GM18868 (cell line): ENCODE measurements around the gene ZNF552.
"Not testable (repeated sequence)": the region's sequence is repeated elsewhere in the genome, so short reads cannot be mapped to it uniquely, and the experiment has no call there.

Experiments used
- ATAC-seq: cut with Tn5 transposase; IDR thresholded peaks from one replicate; pipeline ENCODE4 v1.9.1; 2021; ENCODE audit warnings: mild to moderate bottlenecking, moderate library complexity; ENCODE audit not compliant: unreplicated experiment

Gene ZNF552

DNA sequence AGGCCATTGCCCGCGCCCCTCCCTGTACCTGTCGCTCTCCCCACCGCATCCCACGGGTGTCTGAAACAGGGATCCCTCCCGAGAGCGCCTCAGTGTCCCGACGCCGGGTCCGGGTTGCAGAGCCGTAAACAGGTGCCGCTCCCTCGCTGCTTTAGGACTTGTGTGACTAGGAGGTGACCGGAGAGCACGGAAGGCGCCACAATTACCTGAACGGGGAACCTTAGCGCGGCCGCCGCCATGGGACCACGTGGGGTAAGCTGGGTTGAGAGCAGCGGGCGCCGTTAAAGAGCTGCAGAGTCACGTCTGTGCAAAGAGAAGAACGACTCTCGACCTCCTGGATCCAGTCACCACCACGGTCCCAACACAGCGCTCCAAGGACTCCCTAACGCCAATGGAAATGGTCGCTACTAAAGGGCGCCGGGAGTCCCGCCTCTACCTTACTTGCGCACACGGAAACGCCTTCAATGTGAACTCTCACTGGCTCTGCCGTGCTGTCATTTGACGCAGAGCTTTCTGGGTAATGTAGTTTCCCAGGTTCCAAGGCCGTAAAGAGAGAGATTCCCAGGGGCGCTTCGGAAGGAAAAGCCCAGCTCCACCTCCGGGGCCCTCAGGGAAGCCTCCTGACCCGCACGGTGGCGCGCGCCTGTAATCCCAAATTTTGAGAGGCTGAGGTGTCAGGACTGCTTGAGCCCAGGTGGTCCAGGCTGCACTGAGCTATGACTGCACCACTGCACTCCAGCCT lies at the start of gene ZNF552:
Gene ZNF552 (minus strand): TSS at position 409 of the 742 bp plus-strand sequence. CDS start 170 bp downstream, at position 239.
- ATAC-seq, result peak; percentile 69

DNA sequence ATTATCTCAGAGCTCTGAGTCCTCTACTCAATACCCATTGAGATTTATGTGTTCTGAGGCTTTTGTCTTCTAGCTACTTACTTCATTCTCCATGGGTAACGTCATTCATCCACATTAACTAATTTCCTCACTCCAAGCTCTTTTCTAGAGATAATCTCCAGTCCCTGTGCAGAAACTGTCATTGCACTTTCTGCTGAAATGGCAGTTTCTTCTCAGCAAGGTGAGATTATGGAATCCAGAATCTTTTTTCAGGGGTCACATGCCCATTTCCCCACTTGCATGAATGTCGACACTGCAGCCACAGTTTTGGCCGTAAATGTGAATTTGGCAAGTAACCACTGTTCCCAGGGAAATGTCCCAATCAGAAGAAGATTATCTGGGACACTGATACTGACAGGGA lies 47.6 kb upstream of the ZNF552 start:
- not testable (repeated sequence) for ATAC-seq

DNA sequence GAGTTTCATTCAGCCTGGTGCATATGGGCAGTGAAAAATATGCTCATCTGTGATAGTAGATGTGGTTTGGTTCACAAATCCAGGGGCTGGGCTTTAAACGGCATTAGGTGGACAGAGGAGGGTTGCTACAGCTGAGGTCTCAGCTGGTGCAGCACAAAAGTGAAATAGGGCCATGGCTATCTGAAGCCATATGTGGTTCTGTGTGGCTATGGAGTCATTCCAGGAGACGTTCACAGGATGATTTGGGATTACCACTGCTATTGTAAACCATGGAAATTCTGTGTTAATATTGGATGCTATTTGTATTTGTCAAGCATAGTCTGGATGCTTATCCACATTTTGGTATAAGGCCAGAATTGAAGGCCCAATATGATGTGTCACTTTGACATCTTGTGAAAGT lies 39.4 kb upstream of the ZNF552 start:
- not testable (repeated sequence) for ATAC-seq

DNA sequence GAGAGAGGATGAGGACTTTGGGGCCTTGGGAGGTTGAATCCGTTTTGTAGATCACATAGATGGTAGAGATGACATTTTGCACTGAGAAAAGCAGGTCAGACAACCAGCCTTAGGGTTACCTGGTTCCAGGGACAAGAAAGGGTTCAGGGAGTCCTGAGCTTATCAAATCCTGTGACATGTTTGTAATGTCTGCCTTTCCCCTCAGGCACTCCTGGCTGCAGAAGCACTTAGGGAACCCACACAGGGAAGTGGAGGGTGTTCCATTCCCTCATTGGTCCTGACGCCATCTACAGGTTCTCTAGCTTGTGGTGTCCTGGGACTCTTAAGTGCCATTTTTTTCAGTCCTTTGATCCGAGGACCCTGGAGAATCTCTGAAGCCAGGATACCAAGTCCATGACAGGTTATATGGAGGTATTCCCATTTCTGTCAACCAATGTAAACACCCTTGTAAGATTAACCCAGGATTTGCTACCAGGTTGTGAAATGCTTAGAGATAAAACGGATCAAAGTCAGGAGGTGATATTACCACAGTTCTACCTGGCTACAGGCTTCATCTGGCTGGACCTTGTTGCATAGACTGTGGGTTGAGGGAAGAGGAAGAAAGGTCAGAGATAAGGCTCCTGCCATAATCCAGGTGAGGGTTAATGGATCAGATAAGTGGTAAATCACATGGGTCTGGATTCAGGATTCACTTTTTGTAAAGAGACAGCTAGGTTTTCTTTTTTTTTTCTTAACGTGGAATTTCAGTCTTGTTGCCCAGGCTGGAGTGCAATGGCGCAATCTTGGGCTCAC lies 37.3 kb upstream of the ZNF552 start:
- ATAC-seq, result not testable (repeated sequence)

DNA sequence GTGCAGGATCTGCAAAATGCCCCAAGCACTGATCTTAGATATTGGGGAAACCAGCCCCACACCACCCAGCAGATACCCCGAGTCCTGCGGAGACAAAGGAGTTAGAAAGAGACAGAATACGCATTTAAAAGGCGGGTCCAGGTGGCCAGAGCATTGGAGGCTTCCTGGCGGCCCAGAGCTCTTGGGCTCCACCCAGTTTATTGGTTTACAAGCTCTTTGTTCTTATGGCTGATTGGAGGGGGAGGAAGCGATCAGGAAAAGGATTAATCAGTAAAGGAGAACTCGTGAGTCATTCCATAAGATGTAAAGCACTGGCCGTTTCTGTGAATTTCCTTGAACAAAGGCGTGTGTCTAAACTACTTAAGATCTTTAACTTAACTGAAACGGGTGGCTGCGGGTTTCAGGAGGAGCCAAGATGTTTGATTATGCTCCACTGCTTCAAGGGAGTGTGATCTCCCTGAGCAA lies 35.9 kb upstream of the ZNF552 start:
- ATAC-seq, result no peak

DNA sequence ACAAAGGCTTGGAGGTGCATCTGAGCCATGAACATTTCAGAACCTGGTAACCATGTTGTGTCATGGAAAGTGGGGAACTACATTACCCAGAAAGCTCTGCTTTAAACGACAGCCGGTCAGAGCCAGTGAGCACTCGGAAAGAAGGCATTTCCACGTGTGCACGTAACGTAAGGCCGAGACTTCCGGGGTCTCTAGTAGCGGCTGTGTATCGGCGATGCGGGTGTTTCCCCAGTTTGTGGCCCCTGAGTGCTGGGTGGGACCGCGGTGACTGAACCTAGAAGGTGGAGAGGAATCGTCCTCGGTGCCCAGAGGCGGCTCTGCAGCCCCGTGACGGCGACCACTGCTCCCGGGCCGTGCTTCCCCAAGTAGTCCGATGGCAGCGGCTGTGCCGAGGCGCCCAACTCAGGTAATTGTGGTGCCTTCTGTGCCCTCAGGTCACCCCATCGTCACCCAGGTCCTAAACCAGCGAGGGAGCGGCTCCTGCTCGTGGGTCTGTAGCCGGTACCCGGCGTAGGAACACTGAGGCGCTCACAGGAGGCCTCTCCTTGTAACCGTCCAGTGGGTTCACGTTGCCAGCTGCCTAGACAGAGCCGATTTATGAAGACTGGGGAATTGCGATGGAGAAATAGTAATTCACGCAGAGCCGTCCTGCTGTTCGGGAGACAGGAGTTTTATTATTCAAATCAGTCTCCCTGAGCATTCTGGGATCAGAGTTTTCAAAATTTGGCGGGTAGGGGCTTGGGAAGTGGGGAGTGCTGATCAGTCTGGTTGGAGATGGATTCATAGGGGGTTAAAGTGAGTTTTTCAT lies 35.2 kb upstream of the ZNF552 start, which contains the start of gene ZNF587:
Gene ZNF587 (plus strand): TSS at position 194 of the 808 bp plus-strand sequence. CDS start 180 bp downstream, at position 374.
- peak; percentile 98 for ATAC-seq

DNA sequence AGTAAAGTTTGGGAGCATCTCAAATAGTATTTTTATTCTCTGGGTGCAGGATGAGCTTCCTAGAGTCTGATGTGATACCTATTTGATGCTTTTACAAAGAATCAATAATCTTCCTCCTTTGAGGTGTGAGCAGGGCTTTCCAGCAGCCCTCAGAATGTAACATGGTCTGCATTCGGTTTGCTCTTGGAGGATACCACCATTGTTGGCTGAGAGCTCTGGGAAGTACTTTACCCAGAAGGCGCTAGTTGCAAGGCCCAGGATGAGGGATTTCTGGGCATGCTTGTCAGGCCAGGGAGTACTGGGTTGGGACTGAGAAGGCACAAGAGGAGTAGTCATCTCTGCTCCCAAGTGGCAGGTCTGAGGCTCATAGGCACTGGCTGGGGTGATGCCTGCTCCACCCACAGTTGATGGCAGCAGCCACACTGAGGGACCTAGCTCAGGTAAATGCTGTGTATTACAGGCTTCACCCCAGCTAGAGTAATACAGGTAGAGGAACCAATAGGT lies 34.5 kb upstream of the ZNF552 start:
- not testable (repeated sequence) for ATAC-seq

DNA sequence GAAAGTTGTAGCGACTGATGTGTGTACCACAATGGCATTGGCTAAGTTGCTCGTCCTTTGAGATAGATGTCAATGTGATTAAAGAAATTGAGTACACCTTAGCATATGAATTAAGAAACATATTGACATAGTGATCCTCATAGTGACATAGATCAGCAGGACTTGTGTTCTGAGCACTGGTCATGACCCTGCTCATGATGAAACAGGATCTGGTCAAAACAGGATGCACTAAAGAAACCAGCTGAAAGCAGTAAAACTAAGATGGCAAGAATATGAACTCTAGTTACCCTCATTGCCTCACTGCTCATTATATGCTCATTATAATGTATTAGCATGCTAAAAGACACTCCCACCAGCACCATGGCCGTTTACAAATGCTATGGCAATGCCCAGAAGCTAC lies 32.5 kb upstream of the ZNF552 start:
- ATAC-seq, result not testable (repeated sequence)

DNA sequence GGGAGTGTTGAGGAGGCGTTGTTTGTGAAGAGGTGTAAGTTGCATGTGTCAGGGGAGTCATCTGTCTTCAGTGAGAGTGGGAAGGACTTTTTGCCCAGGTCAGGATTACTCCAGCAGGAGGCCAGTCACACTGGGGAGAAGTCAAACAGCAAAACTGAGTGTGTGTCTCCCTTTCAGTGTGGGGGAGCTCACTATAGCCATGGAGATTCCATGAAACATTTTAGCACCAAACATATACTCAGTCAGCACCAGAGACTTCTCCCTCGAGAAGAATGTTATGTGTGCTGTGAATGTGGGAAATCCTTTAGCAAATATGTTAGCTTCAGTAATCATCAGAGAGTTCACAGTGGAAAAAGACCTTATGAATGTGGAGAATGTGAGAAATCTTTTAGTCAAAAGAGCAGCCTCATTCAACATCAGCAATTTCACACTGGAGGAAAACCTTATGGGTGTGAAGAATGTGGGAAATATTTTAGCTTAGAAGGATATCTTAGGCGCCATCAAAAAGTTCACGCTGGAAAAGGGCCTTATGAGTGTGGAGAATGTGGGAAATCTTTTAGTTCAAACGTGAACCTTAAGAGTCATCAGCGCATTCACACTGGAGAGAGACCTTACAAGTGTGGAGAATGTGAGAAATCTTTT lies 26.5 kb upstream of the ZNF552 start:
- no peak for ATAC-seq

DNA sequence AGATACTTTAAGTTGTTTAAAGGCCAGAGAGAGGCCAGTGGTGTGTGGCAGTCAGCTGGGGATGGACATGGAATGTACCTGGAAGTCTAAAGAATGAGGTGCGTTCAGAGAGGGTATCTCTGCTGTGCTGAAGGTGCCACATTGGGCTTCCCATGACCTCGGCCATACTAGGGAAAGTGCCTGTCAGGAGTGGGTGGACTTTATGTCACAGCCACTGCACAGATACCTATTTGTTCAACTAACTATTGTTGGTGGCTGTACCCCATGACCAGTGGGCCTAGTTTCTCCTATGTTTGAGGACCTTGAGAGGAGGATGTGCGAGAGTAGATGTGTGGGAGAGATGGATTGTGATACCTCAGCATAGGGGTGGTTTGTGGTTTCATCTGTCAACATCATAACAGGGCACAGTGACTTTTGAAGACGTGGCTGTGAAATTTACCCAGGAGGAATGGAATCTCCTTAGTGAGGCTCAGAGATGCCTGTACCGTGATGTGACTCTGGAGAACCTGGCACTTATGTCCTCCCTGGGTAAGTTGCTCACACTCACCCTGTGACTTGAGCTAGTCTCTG lies 24.0 kb upstream of the ZNF552 start:
- ATAC-seq, result not testable (repeated sequence)

DNA sequence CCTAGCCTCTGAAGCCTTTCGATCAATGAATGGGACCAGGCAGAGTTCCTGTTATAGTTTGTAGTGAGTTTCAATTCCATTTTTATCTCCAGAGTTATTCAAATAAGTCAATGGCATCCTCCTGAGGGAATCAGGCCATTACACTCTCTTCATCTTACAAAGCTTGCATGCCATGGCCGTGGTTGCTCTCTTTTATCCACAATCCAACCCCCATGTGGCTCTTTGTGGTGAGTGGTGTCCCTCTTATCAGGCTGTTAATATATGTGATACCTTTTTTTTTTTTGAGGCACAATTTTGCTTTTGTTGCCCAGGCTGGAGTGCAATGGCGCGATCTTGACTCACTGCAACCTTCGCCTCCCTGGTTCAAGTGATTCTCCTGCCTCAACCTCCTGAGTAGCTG lies 22.3 kb upstream of the ZNF552 start:
- not testable (repeated sequence) for ATAC-seq

DNA sequence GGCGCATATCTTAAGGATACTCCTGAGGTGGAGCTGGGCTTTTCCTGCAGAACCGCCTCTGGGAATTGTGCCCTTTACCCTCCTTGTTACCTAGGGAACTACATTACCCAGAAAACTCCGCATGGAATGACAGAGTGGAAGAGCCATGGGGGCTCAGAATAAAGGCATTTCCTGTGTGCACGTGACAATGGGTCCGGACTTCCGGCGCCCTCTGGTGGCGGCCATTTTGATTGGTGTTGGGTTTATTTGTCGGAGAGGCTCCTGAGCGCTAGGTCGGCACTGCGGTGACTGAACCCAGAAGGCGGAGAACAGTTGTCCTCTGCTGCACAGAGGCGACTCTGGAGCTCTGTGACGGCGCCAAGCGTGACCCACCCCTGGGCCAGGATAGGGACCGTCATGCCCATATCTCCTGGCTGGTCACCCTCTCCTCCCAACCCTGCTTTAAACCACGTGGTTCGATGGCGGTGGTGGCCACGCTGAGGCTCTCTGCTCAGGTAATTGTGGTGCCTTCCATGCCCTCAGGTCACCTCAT lies 15.4 kb upstream of the ZNF552 start, which contains the start of gene ZNF587B:
Gene ZNF587B (plus strand): TSS at position 229 of the 532 bp plus-strand sequence. CDS start 230 bp downstream, at position 459.
- no peak for ATAC-seq

DNA sequence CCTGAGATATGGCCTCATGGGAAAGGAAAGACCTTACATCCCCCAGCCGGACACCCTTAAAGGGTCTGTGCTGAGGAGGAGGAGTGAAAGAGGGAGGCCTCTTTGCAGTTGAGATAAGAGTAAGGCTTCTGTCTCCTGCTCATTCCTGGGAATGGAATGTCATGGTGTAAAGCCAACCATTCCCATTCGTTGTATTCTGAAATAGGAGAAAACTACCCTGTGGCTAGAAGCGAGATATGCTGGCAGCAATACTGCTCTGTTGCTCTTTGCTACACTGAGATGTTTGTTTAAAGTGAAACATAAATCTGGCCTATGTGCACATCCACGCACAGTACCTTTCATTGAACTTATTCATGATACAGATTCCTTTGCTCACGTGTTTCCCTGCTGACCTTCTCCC lies 14.6 kb upstream of the ZNF552 start:
- no peak for ATAC-seq

DNA sequence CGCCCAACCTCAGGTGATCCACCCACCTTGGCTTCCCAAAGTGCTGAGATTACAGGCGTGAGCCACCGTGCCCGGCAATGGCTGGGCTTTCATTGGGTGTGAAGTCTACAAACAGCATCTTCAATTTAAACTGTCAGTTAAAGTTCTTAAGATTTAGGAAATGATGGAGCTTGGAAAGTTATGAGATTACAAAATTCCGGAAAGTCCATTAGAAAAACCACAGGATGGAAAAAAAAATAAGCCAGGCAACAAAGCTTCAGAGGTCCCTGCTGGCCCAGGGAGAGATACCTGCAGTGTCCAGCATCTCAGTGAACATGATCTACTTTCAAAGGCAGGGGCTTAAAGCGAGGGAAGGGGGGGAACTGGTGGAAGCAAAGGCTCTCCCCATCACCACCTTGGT lies 10.8 kb upstream of the ZNF552 start:
- ATAC-seq, result no peak

DNA sequence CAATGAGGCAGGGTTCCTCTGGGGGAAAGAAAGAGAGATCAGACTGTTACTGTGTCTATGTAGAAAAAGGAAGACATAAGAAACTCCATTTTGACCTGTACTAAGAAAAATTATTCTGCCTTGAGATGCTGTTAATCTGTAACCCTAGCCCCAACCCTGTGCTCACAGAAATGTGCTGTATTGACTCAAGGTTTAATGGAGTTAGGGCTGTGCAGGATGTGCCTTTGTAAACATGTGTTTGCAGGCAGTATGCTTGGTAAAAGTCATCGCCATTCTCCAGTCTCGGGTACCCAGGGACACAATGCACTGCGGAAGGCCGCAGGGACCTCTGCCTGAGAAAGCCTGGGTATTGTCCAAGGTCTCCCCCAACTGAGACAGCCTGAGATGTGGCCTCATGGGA lies 8.9 kb upstream of the ZNF552 start:
- ATAC-seq, result not testable (repeated sequence)

DNA sequence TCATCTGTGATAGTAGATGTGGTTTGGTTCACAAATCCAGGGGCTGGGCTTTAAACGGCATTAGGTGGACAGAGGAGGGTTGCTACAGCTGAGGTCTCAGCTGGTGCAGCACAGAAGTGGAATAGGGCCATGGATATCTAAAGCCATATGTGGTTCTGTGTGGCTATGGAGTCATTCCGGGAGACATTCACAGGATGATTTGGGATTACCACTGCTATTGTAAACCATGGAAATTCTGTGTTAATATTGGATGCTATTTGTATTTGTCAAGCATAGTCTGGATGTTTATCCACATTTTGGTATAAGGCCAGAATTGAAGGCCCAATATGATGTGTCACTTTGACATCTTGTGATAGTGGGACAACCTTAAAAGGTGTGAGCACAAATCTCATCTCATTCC lies 8.4 kb upstream of the ZNF552 start:
- ATAC-seq, result not testable (repeated sequence)

DNA sequence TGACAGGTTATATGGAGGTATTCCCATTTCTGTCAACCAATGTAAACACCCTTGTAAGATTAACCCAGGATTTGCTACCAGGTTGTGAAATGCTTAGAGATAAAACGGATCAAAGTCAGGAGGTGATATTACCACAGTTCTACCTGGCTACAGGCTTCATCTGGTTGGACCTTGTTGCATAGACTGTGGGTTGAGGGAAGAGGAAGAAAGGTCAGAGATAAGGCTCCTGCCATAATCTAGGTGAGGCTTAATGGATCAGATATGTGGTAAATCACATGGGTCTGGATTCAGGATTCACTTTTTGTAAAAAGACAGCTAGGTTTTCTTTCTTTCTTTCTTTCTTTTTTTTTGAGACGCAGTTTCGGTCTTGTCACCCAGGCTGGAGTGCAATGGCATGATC lies 6.8 kb upstream of the ZNF552 start:
- ATAC-seq, result not testable (repeated sequence)

DNA sequence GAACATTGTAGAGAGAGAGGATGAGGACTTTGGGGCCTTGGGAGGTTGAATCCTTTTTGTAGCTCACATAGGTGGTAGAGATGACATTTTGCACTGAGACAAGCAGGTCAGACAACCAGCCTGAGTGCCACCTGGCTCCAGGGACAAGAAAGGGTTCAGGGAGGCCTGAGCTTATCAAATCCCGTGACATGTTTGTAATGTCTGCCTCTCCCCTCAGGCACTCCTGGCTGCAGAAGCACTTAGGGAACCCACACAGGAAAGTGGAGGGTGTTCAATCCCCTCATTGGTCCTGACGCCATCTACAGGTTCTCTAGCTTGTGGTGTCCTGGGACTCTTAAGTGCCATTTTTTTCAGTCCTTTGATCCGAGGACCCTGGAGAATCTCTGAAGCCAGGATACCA lies 6.4 kb upstream of the ZNF552 start:
- not testable (repeated sequence) for ATAC-seq

DNA sequence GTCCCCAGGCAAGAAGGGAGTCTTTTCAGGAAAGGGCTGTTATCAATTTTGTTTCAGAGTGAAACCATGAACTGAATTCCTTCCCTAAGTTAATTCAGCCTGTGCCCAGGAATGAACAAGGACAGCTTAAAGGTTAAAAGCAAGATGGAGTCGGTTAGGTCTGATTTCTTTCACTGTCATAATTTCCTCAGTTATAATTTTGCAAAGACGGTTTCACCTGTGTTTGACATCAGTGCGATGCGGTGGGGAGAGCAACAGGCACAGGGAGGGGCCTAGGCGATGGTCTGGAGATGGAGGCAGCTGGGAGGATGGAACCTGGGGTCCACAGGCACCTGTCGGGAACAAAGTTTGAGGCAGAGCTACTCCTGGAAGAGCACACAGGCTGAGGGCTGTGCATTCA lies 5.9 kb upstream of the ZNF552 start:
- no peak for ATAC-seq
